Measurements from ENCODE around the gene DBF4B.
"Not testable (repeated sequence)": the region's sequence is repeated elsewhere in the genome, so short reads cannot be mapped to it uniquely, and the experiment has no call there.

DBF4B gene, protein sequence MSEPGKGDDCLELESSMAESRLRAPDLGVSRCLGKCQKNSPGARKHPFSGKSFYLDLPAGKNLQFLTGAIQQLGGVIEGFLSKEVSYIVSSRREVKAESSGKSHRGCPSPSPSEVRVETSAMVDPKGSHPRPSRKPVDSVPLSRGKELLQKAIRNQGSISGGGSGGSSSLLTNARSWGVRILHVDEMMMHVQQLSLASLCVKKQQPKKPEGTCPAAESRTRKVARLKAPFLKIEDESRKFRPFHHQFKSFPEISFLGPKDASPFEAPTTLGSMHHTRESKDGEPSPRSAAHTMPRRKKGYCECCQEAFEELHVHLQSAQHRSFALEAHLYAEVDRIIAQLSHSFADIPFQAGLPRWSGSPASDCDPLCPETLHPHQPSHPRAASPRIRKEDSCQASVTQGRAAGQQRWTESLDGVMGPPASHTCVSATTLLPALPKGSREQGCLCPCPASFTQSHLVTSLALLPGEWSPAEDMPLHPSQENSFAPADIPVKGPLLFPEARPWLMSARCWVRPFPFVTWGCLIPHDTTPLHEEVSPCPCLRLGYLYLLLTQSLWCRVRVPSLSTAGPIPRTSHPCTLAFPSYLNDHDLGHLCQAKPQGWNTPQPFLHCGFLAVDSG

DNA sequence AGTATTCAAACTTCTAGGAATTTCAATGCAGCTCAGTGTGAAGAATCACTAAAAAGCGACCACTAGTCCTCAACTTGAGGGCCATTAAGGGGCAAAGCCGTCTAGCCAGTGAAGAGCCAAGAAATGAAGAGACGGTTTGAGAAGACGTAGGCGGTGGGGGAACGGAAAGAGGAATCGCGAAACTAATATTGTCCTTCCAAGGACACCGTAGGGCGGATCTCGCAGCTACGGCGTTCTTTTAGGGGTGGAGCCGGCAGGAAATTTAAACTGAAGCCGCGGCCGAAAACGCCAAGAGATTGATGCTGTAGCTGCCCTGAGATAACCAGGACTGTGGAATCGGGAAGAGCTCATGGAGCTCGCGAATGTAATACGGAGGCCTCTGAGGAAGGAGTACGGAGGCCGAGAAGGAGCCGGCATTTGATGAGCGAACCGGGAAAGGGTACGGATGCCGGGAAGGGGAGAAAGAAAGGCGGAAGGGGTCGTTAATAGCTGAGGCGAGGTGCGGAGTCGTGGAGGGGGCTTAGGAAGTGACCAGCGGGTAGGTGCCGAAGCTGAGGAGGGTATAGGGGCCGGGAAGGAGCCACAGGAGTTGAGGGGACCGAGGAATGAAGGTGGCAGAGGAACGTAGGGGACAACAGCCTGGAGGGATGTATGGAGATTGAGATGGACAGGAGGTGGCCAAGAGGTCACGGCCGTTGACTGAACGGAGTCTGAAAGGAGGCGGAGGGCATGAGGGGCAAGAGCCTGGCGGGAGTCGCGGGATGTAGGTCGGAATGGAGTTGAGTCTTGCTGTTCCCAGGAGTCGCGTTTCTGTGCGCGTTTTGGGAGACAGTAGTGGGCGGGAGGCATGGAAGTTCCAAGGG, at the start of gene DBF4B:
Gene DBF4B, plus strand, starts transcription at position 265 of the 863 bp plus-strand sequence. Its CDS starts 156 bp downstream, at position 421.
- peak; percentile 91 for DNase-seq (ENCODE audit: low spot score)

DNA sequence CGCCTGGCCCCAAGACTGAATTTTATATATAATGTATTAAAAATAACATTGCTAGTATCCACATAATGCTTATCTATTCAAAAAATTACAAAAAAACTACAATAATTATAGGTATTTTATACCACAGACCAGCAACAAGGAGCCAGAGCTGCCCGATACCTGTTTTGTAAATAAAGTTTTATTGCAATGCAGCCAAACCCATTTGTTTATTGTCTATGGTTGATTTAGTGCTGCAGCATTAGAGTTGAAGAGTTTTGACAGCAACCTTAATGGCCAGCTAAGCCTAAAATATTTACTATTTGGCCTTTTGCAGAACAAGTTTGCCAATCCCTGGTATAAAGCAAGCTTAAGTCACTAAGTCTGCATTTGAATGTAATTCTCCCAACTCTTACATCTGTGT, 46.6 kb upstream of the DBF4B start:
- DNase-seq (ENCODE audit: low spot score) = no peak

DNA sequence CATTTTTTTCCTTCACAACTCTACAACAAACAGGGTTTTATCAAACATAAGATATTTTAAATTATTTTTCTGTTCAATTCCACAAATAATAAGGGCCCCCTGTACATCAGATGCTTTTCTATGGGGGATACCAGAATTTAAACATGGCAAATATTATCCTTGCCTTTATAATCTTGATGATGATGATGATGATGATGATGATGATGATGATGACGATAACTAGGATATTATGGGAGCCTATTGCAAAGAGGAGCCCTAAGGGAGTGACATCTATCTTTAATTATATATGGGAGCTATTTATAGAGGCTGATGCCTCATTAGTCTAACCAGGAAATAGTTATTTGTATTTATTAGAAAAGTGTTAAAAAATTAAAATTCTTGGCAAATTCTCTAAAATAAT, 45.4 kb upstream of the DBF4B start:
- DNase-seq (ENCODE audit: low spot score) = no peak

DNA sequence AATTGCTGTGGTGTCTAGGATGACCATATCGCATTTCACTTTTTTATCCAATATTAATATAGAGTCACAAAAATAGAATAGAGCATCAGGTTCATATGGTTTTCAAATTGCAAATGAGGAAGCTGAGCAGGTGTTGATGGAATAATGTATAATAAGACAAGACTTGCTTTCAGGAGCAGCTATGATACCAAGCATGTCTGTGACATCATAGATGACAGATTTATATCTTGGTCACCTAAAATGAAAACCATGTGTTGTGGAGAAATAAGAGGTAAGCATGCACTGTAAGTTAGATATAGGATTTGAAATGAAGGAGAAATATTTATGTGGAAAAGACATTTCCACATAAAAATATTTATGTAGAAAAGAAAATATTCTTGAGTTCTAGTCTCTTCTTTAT, 43.6 kb upstream of the DBF4B start:
- DNase-seq (ENCODE audit: low spot score) = no peak

DNA sequence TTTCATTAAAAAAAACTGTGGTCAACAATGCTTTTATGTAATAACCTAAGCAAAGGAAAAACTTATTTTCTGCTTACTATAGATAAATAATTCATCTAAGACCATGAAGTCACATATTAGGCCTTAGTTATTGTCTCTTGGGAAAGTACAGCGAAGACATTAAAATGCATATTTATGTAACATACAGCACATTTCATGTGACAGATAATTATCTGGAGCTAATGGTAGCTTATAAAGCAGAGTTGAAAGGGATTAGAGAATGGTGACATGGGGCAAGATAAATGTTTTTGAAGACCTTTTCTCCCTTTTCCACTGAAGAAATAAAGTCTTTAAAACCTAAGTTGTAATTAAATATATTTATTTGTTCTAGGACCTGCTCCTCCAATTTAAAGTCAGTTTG, 42.5 kb upstream of the DBF4B start:
- no peak for DNase-seq (ENCODE audit: low spot score)

DNA sequence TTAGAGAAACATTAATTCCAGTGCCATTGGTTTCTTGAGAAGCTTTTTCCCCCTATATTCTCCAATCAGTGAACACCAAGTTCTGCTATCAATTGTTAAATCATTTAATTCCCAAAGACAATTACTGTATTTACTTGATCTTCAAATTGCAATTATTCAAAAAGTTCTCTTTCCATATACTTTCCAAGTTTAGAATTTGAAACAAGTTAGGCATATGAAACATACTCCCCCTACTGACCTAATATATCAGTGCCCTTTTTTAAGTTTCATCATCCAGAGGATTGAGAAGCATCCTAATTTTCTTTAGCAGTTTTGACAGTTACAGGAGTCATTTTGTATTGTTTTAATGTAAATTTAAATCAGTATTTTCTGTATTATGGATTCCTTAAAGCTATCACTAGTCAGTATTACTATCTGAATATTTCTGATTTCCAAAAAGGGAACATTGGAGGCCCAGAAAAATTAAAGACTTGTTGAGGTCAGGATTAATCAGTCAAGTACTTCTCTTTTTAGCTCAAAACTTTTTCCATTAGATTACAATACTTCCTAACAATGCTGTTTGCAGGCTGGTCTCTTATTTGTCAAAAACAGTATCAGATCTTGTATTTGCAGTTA, 35.9 kb upstream of the DBF4B start:
- no peak for DNase-seq (ENCODE audit: low spot score)

DNA sequence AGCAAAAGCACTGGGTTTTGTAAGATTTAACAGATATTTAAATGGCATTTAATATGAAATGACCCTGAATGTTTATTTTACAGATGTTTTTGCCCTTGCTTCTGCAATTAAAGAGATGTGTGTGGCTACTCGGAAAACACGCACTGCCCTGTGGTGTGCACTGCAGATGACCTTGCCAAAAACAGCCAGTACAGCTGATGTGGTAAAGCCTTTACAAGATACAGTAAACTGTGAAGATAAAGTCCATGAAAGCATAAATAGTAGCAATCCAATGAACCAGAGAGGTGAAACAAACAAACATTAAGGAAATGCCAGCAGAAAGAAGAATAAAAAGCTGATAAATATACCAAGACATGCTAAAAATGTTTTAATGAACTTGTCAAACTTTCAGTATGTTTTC, 34.6 kb upstream of the DBF4B start:
- no peak for DNase-seq (ENCODE audit: low spot score)

DNA sequence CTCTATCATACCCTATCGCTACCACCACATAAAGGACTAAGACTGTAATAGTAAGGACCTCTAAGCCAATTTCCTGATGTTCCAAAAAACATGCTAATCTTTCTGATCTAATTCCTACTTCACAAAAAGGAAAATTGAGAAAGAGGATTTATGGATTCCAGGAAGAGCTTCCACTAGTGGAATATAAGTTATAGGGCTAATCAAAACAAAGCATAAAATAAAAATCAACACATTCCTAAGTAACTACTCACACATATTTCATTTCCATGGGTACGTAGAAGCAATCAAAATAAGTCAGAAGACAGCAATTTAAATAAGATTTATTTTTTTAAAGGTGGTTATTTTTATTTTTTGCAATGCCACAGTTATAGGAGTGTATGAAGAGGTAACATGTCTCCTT, 31.3 kb upstream of the DBF4B start:
- DNase-seq (ENCODE audit: low spot score) = no peak

DNA sequence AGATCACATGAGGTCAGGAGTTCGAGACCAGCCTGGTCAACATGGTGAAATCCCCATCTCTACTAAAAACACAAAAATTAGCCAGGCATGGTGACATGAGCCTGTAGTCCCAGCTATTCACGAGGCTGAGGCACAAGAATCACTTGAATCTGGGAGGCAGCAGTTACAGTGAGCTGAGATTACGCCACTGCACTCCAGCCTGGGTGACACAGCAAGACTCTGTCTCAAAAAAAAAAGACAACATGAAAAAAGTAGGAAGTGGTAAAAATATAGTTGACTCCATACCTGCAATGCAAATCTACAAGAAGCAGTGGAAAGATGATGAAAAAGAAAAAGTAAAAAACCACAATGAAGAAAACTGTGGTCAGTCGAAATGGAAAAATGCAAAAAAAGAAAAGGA, 25.2 kb upstream of the DBF4B start:
- not testable (repeated sequence) for DNase-seq (ENCODE audit: low spot score)

DNA sequence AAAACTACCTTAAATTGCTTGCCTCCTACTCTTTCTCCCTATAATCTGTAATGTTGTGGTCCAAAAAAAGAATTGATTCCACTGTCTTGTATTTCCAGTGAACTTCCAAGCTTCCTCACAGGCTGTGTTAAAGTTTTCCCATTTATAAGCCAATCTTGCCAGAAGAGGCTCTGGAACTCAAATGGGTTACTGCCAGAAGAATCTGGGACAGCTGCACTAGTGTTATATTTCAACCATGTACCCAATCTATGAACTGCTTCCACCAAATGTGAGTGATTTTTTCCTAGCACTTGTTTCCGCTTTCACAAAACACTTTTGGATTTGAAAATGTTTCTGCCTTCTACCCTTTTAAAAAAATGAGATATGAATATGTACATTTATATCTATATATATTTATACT, 20.7 kb upstream of the DBF4B start:
- no peak for DNase-seq (ENCODE audit: low spot score)

DNA sequence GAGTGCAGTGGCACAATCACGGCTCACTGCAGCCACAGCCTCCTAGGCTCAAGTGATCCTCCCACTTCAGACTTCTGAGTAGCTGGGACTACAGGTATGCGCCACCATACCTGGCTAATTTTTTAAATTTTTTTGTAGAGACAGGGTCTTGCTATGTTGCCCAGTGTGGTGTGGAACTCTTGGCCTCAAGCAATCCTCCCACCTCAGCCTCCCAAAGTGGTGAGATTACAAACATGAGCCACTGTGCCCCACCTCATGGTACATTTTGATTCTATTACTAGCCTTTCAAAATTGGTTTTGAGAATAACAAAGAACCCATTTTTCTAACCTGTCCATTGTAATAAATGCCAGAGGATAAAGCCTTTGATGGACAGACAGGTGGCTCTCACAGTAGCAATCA, 20.3 kb upstream of the DBF4B start:
- DNase-seq (ENCODE audit: low spot score) = no peak

DNA sequence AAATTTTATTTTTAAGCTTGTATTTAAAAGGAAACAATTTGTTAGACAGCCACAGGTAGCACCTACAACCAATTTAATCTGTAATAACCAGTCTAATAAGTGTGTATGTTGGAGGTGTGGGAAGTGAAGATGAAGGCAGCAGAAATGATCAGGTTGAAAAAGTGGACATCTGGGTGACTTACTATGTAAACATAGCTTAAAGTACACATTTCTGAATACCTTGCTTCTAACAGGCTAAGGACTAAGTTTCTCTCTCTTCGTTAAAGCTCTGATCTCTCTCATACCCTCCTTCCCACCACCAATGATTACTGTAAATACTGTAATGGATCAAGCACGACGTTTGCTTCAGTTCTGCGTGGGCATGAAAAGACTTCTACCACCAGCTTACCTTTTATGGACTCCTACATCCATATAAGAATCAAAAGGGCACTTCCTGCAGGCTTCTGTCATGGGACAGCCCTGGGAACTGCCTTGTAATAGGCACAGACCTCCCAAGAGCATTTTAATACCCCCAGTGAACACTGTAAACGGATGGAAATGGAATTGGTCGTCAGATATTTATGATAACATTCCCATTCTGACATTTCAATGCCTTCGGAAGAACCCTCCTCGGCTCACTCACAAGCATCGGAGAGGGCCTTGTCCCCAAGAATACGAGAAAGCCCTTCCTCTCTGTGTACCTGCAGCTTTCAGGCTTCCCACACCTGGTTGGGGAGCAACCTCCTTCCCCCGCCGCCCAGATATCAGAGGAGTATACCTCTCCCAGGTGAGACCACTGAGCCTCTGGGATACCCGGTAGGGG, 19.6 kb upstream of the DBF4B start:
- DNase-seq (ENCODE audit: low spot score) = no peak

DNA sequence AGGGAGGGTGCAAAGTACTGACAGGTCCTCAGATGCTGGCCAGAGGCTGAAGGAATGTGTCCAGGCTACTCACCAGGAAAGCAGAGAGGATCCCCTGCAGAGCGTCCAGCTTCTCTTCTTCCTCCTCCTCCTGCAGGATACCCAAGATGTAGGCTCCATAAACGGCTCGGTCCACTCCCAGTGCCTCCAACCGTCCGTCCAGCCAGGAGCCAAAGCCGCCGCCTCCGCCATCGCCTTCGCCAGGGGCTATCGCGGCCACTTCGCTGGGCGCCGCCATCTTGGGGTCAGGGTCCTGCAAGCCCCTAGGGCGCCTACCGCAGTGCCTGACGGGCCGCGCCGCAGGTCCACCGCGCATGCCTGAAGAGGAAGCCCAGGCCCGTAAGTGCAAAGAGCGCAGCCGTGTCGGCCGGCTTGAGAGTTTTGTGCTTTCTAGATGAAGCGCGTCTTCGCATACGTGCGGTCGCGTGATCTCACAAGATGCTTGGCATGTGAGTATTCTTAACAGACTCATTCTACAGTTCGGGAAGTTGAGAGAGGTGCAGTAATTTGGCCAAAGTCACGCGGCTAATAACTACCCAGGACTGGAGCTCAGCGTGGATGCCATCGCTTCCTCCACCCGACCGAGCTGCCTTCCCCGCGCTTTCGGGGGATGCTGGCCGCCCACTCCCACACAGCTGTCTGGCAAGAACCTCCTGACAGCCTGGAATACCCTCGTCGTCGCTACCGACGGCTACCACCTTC, 18.8 kb upstream of the DBF4B start, which contains the start of gene CCDC43:
Gene CCDC43, minus strand, starts transcription at position 300 of the 741 bp plus-strand sequence. Its CDS starts 23 bp downstream, at position 277.
- peak; percentile 72 for DNase-seq (ENCODE audit: low spot score)

DNA sequence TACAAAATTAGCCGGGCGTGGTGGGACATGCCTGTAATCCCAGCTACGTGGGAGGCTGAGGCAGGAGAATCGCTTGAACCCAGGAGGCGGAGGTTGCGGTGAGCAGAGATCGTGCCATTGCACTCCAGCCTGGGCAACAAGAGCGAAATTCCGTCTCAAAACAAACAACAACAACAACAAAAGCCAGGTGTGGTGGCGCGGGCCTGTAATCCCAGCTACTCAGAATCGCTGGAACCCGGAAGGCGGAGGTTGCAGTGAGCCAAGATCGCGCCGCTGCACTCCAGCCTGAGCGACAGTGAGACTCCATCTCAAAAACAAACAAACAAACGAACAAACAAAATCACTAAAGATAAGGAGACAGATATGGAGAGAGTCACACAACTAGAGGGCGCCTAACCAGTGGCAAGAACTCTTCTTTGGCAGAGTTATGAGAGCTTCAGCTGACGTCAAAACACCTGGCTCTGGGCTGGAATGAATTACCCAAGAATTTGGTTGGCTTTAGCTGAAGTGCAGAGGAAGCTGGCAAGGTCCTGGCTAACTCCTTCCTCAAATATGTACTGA, 17.6 kb upstream of the DBF4B start:
- DNase-seq (ENCODE audit: low spot score) = not testable (repeated sequence)

DNA sequence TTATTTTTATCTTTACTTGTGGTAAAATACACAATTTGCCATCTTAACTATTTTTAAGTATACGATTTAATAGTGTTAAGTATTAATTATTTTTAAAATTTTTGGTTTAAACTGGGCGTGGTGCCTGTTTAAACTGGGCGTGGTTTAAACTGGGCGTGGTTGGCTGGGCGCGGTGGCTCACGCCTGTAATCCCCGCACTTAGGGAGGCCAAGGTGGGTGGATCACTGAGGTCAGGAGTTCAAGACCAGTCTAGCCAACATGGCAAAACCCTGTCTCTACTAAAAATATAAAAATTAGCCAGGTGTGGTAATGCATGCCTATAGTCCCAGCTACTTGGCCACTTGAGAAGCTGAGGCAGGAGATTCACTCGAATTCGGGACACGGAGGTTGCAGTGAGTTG, 14.9 kb upstream of the DBF4B start:
- no peak for DNase-seq (ENCODE audit: low spot score)

DNA sequence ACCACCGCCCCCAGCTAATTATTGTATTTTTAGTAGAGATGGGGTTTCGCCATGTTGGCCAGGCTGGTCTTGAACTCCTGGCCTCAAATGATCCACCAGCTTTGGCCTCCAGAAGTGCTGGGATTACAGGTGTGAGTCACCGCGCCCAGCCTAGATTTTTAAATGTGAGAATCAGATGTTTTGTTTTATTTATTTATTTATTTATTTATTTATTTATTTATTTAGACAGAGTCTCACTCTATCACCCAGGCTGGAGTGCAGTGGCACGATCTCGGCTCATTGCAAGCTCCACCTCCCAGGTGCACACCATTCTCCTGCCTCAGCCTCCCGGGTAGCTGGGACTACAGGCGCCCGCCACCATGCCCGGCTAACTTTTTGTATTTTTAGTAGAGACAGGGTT, 8.2 kb upstream of the DBF4B start:
- not testable (repeated sequence) for DNase-seq (ENCODE audit: low spot score)

DNA sequence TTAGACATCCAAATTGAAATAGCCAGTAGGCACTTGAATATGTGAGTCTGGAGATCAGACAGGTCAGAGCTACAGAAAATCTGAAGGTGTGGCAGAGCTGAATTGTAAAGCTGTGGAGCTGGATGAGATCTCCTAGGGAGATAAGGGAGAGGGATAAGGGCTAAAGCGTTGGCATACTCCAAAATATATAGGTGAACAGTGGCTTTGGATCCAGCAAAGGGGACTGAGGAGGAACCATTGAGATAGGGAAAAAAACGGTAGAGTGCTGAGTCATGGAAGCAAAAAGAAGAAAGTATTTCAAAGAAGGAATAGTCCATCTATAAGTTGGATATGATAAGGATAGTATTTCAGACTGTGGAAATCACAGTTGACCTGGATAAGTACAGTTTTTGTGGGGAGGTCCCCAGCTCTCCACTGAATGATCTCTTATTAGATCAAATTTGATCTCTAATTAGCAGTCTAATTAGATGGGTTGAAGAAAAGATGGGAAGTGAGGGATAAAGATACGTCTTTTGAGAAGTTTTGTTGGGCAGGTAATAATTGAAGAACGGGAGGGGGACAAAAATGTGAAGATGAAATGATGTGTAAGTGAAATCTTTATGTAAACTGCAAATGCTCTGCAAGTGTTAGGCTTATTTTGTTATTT, 587 bp upstream of the DBF4B start:
- peak; percentile 46 for DNase-seq (ENCODE audit: low spot score)

DNA sequence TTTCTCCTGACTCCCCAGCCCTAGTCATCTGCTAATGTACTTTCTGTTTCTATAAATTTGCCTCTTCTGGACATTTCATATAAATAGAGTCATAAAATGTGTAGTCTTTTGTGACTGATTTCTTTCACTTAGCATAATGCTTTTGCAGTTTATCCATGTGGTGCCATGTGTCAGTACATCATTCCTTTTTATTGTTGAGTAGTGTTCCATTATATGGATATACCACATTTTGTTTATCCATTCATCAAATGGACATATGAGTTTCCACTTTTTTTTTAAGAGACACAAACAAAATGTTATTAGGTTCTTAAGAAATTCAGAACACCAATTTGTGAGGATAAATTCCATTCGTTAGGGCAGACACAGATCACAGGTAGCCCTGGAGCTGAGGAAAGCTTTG, 11.0 kb downstream of the DBF4B start:
- no peak for DNase-seq (ENCODE audit: low spot score)

DNA sequence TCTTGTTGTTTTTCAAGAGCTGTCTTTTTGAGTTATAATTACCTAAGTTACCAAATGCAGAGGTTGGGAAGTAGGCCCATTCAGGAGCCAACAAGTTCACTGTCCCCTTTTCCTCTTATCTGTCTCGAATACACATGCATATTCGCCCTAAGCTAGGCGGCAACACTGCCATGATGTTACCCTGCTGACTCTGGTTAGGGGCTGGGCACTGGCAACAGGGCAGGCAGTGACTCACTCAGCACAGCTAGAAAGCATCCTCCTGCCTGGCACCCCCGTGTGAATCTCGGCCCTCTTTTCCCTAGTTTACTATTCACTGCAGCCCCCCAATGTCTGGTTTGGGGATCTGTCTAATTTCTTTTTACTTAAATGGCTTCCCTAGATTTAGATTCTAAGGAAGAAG, 13.8 kb downstream of the DBF4B start:
- DNase-seq (ENCODE audit: low spot score) = no peak

DNA sequence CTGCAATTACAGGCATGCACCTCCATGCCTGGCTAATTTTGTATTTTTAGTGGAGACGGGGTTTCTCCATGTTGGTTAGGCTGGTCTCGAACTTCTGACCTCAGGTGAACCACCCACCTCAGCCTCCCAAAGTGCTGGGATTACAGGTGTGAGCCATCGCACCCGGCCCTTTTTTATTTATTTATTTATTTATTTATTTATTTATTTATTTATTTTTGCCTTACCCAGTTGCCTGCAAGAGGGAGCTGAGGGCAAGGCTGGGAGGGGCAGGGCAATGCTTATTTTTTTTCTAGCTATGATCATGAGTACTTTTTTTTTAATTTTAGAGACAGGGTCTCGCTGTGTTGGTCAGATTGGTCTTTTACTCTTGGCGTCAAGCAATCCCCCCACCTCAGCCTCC, 17.7 kb downstream of the DBF4B start:
- DNase-seq (ENCODE audit: low spot score) = not testable (repeated sequence)

Measured in hematopoietic multipotent progenitor cell treated with erythropoietin and hydrocortisone succinate and interleukin-3 and kit ligand, for 15 days (in vitro differentiated cells).